ENCODE data around the gene SMG9.
"Not testable (repeated sequence)": the region's sequence is repeated elsewhere in the genome, so short reads cannot be mapped to it uniquely, and the experiment has no call there.

Gene SMG9

GRCh38 chr19:43779147-43779819, 24.5 kb upstream of the SMG9 start:
- DNase-seq = no peak

DNA sequence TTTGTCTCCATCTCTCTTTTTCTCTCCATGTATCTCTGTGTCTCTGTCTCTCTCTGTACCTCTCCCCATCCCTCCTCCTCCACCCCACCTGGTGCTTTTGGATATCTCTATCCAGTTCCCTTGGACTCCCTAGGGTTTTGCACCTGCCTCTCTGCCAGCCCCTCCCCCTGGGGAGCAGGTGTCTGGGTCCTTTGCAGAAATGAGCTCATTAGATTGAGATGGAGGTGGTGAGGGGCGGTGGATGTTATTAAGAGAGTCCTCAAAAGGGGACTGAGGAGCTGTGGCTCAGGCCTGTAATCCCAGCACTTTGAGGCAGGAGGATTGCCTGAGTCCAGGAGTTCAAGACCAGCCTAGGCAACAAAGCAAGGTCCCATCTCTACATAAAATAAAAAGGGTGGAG, 23.9 kb upstream of the SMG9 start:
- no peak for DNase-seq

DNA sequence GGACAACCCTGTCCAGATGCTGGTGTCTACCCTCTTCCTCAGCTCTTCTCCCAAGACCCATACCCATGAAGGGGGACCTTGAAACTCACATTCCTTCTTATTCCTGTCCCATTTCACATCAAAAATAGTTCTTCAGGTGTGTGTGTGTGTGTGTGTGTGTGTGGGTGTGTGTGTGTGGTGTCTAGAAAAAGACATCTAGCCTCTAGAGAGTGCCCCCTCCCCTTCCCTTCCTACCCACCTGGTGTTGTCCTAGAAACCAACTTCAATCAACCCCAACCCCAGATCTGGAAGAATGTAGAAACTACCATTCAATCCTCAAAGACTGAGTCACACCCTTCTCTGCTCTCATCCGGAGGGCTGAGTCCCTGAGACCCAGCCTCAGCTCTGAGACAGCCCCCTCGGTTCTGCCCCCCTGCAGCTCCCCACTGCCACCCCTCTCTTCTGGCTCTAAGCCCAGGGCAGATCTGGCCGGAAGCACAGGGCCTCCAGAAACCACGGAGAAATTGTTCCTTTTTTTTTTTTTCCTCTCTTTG, 22.5 kb upstream of the SMG9 start:
- DNase-seq = no peak

- DNase-seq = no peak
These were observed 21.5 kb upstream of the SMG9 start for GRCh38 chr19:43776286-43776685.

DNA sequence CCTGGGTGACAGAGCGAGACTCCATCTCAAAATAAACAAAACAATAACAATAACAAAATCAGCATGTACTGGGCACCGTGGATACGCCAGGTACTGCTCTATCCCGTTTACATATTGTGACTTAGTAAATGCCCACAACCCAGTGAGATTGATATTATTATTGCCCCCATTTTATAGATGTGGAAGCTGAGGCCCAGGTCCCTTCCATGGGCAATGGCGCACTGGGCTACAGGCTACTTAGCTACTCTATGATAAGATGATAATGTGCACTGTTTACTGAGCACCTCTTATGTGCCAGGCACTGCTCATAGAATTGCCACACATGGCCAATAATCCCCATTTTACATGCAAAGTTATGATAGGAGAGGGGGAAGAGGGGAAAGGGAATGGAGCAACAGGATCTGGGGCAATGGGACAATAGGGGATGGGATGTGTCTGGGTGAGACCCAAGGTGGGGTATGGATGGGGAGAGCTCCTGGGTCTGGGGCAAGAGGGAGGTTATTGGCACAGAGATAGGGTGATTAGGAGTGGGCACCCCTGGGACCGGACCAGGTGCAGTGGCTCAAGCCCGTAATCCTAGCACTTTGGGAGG, 20.6 kb upstream of the SMG9 start:
- no peak for DNase-seq

DNA sequence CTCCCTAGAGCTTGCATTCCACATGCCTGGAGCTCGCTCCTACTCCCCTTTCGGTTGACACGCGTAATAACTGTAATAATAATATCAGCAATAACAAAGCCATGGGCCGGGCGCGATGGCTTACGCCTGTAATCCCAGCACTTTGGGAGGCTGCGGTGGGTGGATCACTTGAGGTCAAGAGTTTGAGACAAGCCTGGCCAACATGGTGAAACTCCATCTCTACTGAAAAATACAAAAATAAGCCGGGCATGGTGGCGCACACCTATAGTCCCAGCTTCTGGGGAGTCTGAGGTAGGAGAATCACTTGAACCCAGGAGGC, 20.1 kb upstream of the SMG9 start:
- not testable (repeated sequence) for DNase-seq

- DNase-seq = no peak
These were observed 19.6 kb upstream of the SMG9 start for GRCh38 chr19:43774103-43774939.

DNA sequence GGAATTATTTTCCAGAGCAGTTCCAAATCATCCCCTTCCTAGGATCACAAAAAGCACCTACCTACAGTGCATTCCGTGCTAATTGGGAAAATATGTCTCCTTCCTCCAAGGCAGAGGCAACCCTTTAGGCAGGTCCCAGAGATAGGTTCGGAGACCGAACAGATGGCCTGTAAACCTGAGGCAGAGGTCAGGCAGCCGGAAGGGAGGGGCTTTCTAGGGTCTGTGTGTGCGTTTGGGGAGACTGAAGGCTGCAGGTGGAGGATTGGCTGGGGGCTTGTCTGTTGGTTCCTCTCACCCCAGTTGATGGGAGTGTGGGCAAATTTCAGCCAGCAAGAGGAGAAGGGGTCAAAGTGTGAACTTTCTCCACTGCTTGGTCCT, 19.0 kb upstream of the SMG9 start:
- DNase-seq = no peak

DNA sequence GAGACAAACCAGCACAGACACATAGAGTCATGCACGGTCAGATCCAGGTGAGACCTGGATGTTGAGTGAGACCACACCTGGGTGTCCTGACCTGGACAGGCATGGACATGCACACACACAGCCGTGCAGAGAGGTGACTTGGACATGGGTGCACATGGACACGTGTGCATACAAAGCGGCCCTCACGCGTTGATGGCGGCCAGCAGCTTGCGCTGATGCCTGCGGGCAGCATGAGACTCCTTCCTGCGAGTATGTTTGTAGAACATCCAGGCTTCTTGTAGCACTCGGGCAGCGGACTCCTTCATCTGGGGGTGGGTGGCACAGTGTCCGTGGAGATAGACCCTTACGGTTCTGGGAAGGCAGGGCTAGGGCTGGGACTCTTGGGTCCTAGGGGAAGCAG, 14.5 kb upstream of the SMG9 start:
- DNase-seq = no peak

- DNase-seq = no peak
These were observed 13.7 kb upstream of the SMG9 start for GRCh38 chr19:43768273-43769050.

- DNase-seq = no peak
These were observed 13.1 kb upstream of the SMG9 start for GRCh38 chr19:43767818-43768217.

DNA sequence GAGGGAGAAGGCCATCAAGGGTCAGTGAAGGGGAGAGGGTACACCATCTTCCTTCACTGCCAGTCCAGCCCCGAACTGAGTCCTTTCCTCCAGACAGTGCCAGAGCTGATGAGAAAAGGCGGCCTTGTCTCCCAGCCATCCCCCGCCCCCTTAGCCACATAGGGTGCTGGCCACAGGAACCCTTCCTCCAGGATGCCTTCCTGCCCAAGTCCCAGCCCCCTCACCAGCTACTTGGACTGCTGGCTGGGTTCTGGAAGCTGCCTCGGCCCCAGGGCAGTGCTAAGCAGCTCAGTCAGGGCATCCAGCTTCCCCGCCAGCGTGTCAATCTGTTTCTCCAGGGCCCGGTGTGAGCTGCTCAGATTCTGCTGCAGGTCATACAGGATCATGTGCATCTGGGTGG, 12.6 kb upstream of the SMG9 start:
- no peak for DNase-seq

- DNase-seq = no peak
These were observed 11.9 kb upstream of the SMG9 start for GRCh38 chr19:43766755-43767043.

DNA sequence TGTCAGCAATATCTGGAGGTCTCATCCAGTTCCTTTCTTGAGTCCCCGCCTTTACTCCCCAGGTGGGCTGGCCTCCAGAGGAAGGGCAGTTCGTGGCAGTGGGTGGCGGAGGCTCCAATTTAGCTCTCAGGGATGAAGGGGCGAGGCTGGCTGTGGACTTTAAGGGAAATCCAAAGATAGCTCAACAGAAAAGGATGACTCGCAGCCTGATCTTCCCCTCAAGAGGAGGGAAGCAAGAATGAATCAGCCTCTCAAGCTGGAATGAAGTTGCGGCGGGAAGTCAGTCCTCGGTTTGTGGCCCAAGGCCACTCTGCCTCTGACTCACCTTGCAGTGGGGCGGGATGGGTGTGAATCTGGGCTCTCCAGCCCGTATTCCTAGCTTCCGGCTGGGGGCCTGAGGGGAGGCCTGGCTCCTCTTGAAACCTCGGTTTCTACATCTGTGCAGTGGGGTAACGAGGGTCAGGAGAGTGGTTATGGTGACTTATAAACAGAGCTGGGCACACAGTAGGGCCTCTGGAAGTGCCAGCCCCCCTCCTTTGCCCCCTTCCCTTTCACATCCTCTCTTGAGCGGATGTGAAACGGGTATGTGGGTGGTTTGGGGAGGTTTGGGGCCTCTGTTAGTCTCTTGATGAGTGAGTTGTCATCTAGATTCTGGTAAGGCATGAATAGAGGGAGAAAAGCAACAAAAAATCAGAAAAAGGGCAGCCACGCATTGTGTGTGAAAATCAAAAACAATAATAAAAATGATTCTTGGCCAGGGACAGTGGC, 10.5 kb upstream of the SMG9 start:
- DNase-seq = peak; percentile 53

- DNase-seq = not testable (repeated sequence)
These were observed 9.9 kb upstream of the SMG9 start for GRCh38 chr19:43764684-43765083.

- no peak for DNase-seq
These were observed 8.7 kb upstream of the SMG9 start for GRCh38 chr19:43763473-43763939.

GRCh38 chr19:43762814-43763213, 8.1 kb upstream of the SMG9 start:
- DNase-seq = no peak

DNA sequence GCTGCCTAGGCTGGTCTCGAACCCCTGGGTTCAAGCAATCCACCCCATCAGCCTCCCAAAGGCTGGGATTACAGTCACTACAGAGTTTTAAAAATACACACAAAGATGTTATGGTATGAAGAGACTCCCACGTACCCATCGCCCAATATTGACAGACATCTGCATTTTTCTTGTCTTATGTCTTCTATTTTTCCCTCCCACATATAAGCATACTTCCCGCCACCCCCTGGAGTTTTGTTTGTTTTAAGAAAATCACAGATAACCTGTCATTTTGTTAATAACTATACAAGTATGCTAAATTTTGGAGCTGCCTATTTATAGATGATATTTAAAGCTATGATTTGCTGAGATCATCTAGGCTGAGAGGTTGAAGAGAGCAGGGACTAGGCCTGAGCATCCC, 6.2 kb upstream of the SMG9 start:
- no peak for DNase-seq

DNA sequence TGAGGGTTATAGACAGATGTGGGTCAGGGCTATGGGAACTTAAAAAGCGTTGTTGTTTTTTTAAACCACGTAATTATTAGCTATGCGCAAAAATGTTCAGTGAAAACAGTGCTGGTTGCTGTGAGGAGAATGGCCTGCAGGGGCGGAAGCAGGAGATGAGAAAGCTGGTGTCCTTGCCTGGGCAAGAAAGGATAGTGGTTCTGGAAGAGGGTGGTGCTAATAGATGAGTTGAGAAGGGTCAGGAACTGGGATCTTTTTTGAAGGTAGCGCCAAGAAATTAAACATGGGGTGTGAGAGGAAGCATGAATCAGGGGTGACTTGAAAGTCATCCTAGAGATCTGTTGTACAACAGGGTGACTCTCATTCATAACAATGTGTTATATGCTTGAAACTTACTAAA, 4.8 kb upstream of the SMG9 start:
- no peak for DNase-seq

DNA sequence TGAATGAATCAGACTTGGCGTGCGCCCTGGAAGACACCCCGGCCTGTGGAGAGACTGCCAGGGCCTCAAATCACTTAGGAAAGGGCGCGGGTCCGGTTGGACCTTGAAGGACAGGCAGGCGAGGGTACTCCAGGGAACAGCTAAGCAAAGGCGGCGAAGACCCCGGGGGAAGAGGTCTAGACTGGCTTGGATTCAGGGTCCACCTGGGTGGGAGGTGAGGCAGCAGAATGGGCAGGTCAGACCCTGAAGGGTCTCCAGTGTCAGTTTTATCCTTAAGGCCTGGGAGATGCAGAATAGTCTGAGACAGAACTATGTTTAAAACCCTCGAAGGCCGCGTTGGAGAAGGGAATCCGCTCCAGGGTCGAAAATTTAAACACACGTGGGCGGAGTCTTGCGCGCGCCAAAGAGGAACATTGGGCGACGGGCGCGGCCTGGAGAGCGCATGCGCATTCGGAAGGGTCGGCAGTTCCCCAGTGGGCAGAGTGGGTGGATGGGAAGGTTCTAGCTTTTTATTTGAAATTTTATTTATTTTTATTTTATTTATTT, 567 bp upstream of the SMG9 start:
- DNase-seq = peak; percentile 21

GRCh38 chr19:43754253-43754502, 584 bp downstream of the SMG9 start:
- DNase-seq = no peak

GRCh38 chr19:43752287-43752875, 2.4 kb downstream of the SMG9 start:
- no peak for DNase-seq
